Mesenteric fat pad (tissue), 1 donor: ENCODE data around the gene KCNA10. TPM values are rescaled to one million over a fixed set of nuclear protein-coding genes. Genes with fewer than 3 reads are reported as not detected.

Experiments
- DNase-seq: peaks from one replicate; pipeline ENCODE4 v3.0.0-alpha.2; 2020; ENCODE audit warnings: low spot score
- total RNA-seq: library from RNA; stranded (reverse); fragmentation: NEBNext Ultra II Directional; extraction: Animal tissue kit (Norgen Biotek cat#: 25700); gene quantifications from one replicate; pipeline ENCODE4 v1.2.1, GENCODE V29; 2021
- donor health status: DM: yes; HTN: yes; CAD: no.

The KCNA10 gene
- total RNA-seq, 1 donor from 2014 or later: not detected

- DNase-seq: no peak
Observed at GRCh38 chr1:110478886-110479285, 40.1 kb downstream of the KCNA10 start.

GRCh38 chr1:110477967-110478640 lies 40.9 kb downstream of the KCNA10 start:
- no peak for DNase-seq

- DNase-seq: no peak
Observed at GRCh38 chr1:110477445-110477957, 41.5 kb downstream of the KCNA10 start.

DNA sequence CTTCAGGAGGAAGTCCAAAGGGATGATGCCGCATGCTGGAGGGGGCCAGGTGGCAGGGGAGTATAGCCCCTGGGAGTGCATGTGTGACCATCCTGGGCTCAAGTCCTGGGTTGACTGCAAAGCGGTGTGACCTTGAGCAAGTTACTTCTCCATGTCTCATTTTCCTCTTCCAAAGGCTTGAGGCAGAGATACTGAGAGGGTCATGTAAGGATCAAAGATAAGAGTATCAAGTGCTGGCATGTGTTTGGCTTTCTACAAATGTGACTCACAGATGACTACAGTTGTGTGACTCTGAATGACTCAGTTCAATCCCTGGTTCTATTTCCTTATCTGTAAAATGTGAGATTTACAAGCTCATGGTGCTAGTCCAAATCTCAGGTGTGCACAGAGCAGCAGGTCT lies 41.9 kb downstream of the KCNA10 start:
- no peak for DNase-seq

DNA sequence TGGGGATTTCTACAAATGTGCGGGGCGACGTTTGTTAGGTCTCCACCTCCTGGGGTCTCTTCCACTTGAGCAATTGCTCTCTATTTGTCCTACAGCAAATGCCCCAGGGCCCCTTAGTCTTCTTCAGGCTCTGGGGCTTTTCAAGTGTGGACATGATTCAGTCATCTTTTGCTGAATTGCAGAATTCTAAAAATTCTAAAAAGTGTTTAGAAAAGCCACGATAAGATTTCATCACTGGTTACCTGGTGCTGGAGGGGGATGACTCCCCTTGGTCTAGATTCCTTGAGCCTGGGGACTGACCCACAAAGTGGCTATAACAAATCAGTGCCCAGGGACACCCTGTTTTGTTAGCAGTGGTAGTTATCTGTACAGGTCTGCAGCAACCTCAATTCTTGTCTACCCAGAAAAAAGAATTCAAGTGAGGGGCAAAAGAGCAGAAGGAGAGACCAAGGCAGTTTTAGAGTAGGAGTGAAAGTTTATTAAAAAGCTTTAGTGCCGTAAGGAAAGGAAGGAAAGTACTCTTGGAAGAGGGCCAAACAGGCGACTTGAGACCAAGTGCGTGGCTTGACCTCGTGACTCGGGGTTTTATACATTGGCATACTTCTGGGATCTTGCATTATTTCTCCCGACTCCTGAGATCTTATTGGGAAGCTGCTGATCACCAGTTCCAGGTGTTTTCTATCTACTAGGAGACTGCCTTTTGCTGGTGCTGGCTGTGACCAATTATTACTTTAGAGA lies 42.8 kb downstream of the KCNA10 start:
- DNase-seq: no peak

DNA sequence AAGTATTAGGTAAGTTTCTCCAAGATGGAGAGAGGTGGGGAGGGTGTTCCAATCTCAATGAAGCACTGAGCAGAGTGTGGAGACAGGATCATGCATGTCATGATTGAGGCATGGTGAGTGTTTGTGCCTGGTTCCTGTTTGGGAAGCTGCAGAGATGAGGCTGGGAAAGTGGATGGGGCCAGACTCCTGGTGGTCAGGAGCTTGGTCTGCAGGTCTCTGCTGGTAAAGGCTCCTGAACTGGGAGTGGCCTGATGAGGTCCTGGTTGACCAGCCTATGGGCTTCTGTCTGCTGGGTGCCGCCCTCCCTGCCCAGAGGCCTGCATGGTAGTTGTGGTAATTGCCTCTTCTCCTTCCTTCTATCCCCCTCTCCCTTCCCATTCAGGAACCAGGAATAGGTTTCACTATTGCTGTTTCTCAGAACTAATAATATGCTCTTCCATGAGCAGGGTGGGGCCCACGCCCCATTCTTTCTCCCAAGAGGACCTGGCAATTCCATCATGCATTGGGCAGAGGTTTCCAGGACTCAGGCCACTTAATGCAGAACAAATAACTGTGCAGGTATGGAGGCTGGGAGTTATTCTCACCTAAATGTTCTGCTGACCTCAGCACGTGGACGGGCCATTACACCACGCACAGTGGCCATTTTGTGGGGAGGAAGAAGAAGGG lies 43.5 kb downstream of the KCNA10 start:
- no peak for DNase-seq

DNA sequence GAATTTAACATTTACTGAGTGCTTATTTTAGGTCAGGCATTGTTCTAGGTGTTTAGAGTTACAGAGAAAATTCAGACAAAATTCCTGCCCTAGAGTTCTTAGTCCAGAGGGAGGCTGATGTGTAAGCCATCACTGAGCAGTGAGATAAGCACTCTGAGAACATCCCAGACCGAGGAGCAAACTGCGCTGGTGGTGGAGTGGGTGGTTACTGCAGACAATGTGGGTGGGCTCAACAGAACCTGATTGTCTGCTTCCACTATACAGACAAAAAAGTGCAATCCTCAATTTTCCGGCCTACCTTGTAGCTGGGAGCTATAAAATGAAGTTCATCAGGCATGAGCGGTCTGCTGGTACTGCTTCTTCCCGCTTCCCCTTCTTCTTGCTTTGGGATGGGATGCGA lies 44.5 kb downstream of the KCNA10 start:
- DNase-seq: no peak

GRCh38 chr1:110472546-110472945 lies 46.4 kb downstream of the KCNA10 start:
- DNase-seq: no peak

GRCh38 chr1:110471131-110471530 lies 47.8 kb downstream of the KCNA10 start:
- no peak for DNase-seq

Other genes with a start within 250 kb of the KCNA10 start
- 21.1 TPM for gene RBM15, start 179.8 kb downstream of the KCNA10 start, total RNA-seq
- 7.2 TPM for gene SLC16A4, start 128.1 kb downstream of the KCNA10 start, total RNA-seq
- gene LAMTOR5, start 111.5 kb downstream of the KCNA10 start, total RNA-seq: 134 TPM
- 1.3 TPM for gene PROK1, start 68.0 kb downstream of the KCNA10 start, total RNA-seq
- 1.5 TPM for gene KCNA2, start 87.2 kb upstream of the KCNA10 start, total RNA-seq
- 0.90 TPM for gene KCNA3, start 155.8 kb upstream of the KCNA10 start, total RNA-seq